Stomach (tissue), 9 donors: ENCODE measurements around the gene SUZ12. TPM values are rescaled to one million over a fixed set of nuclear protein-coding genes. Genes with fewer than 3 reads are reported as not detected.
"Not testable (repeated sequence)": the region's sequence is repeated elsewhere in the genome, so short reads cannot be mapped to it uniquely, and the experiment has no call there.

Experiments used
- DNase-seq, 2 donors: peaks; one replicate each; pipeline versions ENCODE4 v3.0.0 to v3.0.0-alpha.2; 2013 to 2019
- H3K27ac ChIP-seq, 5 donors: fragments of 200-600 bp in 4 of 5; sonication (generic) in 4 of 5; one replicate each; pipeline ENCODE4 v1.5.1; 2013 to 2019; ENCODE audit warnings: mild to moderate bottlenecking in 1 of 5, moderate library complexity in 1 of 5
- H3K27me3 ChIP-seq, 3 donors: fragments of 200-600 bp; sonication (generic); one replicate each; pipeline ENCODE4 v1.5.1; 2017 to 2019; ENCODE audit warnings: mixed run types in 1 of 3
- H3K36me3 ChIP-seq, 4 donors: fragments of 200-600 bp; sonication (generic); 1 replicate in 3 of 4; 2 replicates in 1 of 4; pipeline ENCODE4 v1.5.1; 2016 to 2019
- H3K4me1 ChIP-seq, 4 donors: fragments of 200-600 bp; sonication (generic); one replicate each; pipeline ENCODE4 v1.5.1; 2016 to 2019
- H3K4me3 ChIP-seq, 4 donors: fragments of 200-600 bp; sonication (generic) in 3 of 4; one replicate each; pipeline ENCODE4 v1.5.1; 2016 to 2019; ENCODE audit warnings: mild to moderate bottlenecking in 1 of 4
- H3K9me3 ChIP-seq, 4 donors: fragments of 200-600 bp; sonication (generic); one replicate each; pipeline ENCODE4 v1.5.1; 2016 to 2019
- EP300 ChIP-seq: sonication (generic); formaldehyde crosslinking; IDR thresholded peaks from one replicate; pipeline ENCODE4 v1.6.1; 2017; ENCODE audit warnings: antibody characterized with exemption
- POLR2A ChIP-seq, 4 donors: fragments of 450-650 bp; IDR thresholded peaks; one replicate each; pipeline ENCODE4 v1.6.1; 2016; ENCODE audit warnings: antibody characterized with exemption in 4 of 4, control low read depth in 2 of 4, mild to moderate bottlenecking in 1 of 4, moderate library complexity in 1 of 4
- POLR2AphosphoS5 ChIP-seq, 3 donors: sonication (generic); formaldehyde crosslinking; IDR thresholded peaks; one replicate each; pipeline ENCODE4 v1.6.1; 2016; ENCODE audit warnings: antibody characterized with exemption in 3 of 3
- WGBS, 5 donors: extraction: QIAGEN DNeasy Blood & Tissue Kit in 3 of 5; methylation state at CpG; one replicate each; pipeline versions ENCODE4 v1.1.5 to v1.1.7; 2013 to 2018; 5-methylcytosine and 5-hydroxymethylcytosine counted together
- intact Hi-C: fragments of 100-400 bp; cut with DNase I; formaldehyde crosslinking; loops from one replicate; pipeline ENCODE4 v1.15.1; 2023; ENCODE audit warnings: low total_unique reads
- polyA plus RNA-seq, 3 donors: library from polyadenylated mRNA; stranded (reverse); fragments of 200-250 nt; gene quantifications; one replicate each; pipeline ENCODE4 v1.2.3, GENCODE V29; 2013
- total RNA-seq, 5 donors: library from RNA; depleted of rRNA; stranded (reverse); fragments of >200 nt; gene quantifications; one replicate each; pipeline versions ENCODE4 v1.1.0 to v1.2.3, GENCODE V29; 2014 to 2016
- TF ChIP-seq, protein P1 (sequence below), 7 experiments: fragments of 450-650 bp in 4 of 7; fragments of 200-600 bp in 3 of 7; sonication (generic) in 3 of 7; IDR thresholded peaks; one replicate each; pipeline ENCODE4 v1.5.1; 2016 to 2019; ENCODE audit warnings: antibody characterized with exemption in 7 of 7, control low read depth in 2 of 7, mild to moderate bottlenecking in 1 of 7
- donor health status: healthy with polysubstance abuse.
- donor health status: Bipolar disorder and iron deficiency.
- donor health status: healthy.

The SUZ12 gene
- total and polyA plus RNA-seq, 8 donors, result 5.5 to 53.7 (median 11.1) TPM

DNA sequence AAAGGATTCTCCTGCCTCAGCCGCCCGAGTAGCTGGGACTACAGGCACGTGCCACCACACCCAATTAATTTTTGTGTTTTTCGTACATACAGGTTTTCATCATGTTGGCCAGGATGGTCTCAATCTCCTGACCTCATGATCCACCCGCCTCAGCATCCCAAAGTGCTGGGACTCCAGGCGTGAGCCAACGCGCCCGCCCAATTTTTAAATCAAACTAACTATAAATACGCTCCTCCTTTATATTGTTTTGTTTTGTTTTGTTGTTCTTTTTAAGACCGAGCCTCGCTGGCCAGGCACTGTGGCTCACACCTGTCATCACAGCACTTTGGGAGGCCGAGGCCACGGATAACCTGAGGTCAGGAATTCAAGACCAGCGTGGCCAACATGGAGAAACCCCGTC lies 33.4 kb upstream of the SUZ12 start:
- Histone ChIP-seq H3K27me3 (no peaks in the 10 kb centered on the region), H3K27ac (no peak overlapping the region), H3K4me1 (peaks cover 12 to 41% (median 24%) of the 10 kb centered on the region in 4 donors), H3K4me3 (no peak overlapping the region), H3K9me3 (no peaks in the 10 kb centered on the region), H3K36me3 (peaks cover 9 to 14% (median 11%) of the 10 kb centered on the region in 4 donors)
- intact Hi-C loops, result no loop called here
- WGBS, 5 donors, result 93 to 96% (median 94%) methylated on average over 16 of the region's 16 CpGs
- no peak for TF ChIP-seq POLR2A (IDR thresholded peaks at IDR 0.05)
- TF ChIP-seq, protein P1, sequence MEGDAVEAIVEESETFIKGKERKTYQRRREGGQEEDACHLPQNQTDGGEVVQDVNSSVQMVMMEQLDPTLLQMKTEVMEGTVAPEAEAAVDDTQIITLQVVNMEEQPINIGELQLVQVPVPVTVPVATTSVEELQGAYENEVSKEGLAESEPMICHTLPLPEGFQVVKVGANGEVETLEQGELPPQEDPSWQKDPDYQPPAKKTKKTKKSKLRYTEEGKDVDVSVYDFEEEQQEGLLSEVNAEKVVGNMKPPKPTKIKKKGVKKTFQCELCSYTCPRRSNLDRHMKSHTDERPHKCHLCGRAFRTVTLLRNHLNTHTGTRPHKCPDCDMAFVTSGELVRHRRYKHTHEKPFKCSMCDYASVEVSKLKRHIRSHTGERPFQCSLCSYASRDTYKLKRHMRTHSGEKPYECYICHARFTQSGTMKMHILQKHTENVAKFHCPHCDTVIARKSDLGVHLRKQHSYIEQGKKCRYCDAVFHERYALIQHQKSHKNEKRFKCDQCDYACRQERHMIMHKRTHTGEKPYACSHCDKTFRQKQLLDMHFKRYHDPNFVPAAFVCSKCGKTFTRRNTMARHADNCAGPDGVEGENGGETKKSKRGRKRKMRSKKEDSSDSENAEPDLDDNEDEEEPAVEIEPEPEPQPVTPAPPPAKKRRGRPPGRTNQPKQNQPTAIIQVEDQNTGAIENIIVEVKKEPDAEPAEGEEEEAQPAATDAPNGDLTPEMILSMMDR (IDR thresholded peaks at IDR 0.05), result no peak
- DNase-seq, result no peak

- WGBS, 5 donors, result 9 to 20% (median 10%) methylated on average over 7 of the region's 7 CpGs
- DNase-seq, result peak; percentile 44 to 82
- Histone ChIP-seq H3K9me3 (no peaks in the 10 kb centered on the region), H3K27ac (no peak overlapping the region), H3K36me3 (no peaks in the 10 kb centered on the region), H3K27me3 (no peaks in the 10 kb centered on the region), H3K4me1 (peaks cover 0 to 15% (median 4%) of the 10 kb centered on the region in 4 donors), H3K4me3 (no peak overlapping the region)
- TF ChIP-seq, protein P1 (IDR thresholded peaks at IDR 0.05), result no peak
- TF ChIP-seq EP300 (no peak), POLR2A (IDR thresholded peaks at IDR 0.05) (no peak), POLR2AphosphoS5 (IDR thresholded peaks at IDR 0.05) (no peak)
- intact Hi-C loops, result no loop called here
Observed at GRCh38 chr17:31907342-31907962, 29.4 kb upstream of the SUZ12 start.

DNA sequence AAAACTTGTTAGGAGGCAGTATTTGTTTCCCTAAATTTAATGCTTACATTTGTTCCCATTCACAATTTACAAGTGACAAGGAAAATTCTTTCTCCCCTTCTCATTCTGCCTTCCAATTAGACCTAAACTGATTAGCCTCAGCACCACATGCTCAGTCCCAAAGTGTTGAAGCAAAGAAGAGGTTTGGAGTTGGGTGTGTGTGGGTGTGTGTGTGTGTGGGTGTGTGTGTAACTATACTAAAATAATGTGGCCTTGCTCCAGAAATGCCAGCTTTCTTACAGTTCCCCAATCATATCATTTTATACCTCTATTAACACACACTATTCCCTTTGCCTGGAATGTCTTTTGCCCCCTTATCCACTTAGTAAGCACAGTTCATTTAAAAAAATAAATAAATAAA lies 28.4 kb upstream of the SUZ12 start:
- Histone ChIP-seq H3K27me3 (no peaks in the 10 kb centered on the region), H3K4me1 (peaks cover 0 to 15% (median 4%) of the 10 kb centered on the region in 4 donors), H3K4me3 (no peak overlapping the region), H3K36me3 (no peaks in the 10 kb centered on the region), H3K9me3 (no peaks in the 10 kb centered on the region), H3K27ac (no peak overlapping the region)
- no peak for DNase-seq
- intact Hi-C loops, result no loop called here
- TF ChIP-seq, protein P1 (IDR thresholded peaks at IDR 0.05), result no peak
- TF ChIP-seq POLR2A (IDR thresholded peaks at IDR 0.05) (no peak), EP300 (no peak), POLR2AphosphoS5 (IDR thresholded peaks at IDR 0.05) (no peak)

DNA sequence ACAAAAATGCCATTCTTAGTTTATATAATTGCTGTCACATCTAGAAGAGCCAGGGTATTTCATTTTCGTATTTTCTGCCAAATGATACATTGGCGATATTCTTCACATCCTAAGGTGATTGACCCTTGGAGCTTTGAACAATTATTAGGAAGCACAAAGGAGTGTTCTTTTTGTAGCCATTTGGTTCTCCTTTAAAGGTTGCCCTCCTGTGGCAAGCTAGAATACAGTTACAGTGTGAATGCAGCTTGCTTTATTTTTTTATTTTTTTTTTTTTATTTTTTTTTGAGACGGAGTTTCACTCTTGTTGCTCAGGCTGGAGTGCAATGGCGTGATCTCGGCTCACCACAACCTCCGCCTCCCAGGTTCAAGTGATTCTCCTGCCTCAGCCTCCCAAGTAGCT lies 24.1 kb upstream of the SUZ12 start:
- H3K9me3 ChIP-seq, H3K27ac ChIP-seq, DNase-seq, H3K4me3 ChIP-seq, intact Hi-C loops, H3K36me3 ChIP-seq: not testable (repeated sequence)
- peaks cover 6 to 18% (median 8%) of the 10 kb centered on the region in 4 donors for H3K4me1 ChIP-seq
- peaks cover 0 to 18% (median 15%) of the 10 kb centered on the region in 3 donors for H3K27me3 ChIP-seq
- 34 to 51% (median 43%) methylated on average over 5 to 6 of the region's 6 CpGs for WGBS, 5 donors

- peaks cover 0 to 42% (median 19%) of the 10 kb centered on the region in 3 donors for H3K27me3 ChIP-seq
- peaks cover 4 to 10% (median 8%) of the 10 kb centered on the region in 4 donors for H3K4me1 ChIP-seq
- no peak overlapping the region for H3K4me3 ChIP-seq
- no peak for DNase-seq
- no peak overlapping the region for H3K27ac ChIP-seq
- WGBS, 5 donors, result 87 to 94% (median 91%) methylated on average over 3 of the region's 3 CpGs
- H3K9me3 ChIP-seq, result no peaks in the 10 kb centered on the region
- TF ChIP-seq EP300 (no peak), POLR2A (IDR thresholded peaks at IDR 0.05) (no peak), POLR2AphosphoS5 (IDR thresholded peaks at IDR 0.05) (no peak)
- TF ChIP-seq, protein P1 (IDR thresholded peaks at IDR 0.05), result no peak
- intact Hi-C loops, result no loop called here
- H3K36me3 ChIP-seq, result no peaks in the 10 kb centered on the region
Observed at GRCh38 chr17:31915456-31916100, 21.2 kb upstream of the SUZ12 start.
